Stomach (tissue), 9 donors: ENCODE measurements around the gene LRMDA. TPM values are rescaled to one million over a fixed set of nuclear protein-coding genes. Genes with fewer than 3 reads are reported as not detected.

Experiments
- DNase-seq, 2 donors: peaks; one replicate each; pipeline versions ENCODE4 v3.0.0 to v3.0.0-alpha.2; 2013 to 2019
- H3K27ac ChIP-seq, 5 donors: fragments of 200-600 bp in 4 of 5; sonication (generic) in 4 of 5; one replicate each; pipeline ENCODE4 v1.5.1; 2013 to 2019; ENCODE audit warnings: mild to moderate bottlenecking in 1 of 5, moderate library complexity in 1 of 5
- H3K27me3 ChIP-seq, 3 donors: fragments of 200-600 bp; sonication (generic); one replicate each; pipeline ENCODE4 v1.5.1; 2017 to 2019; ENCODE audit warnings: mixed run types in 1 of 3
- H3K36me3 ChIP-seq, 4 donors: fragments of 200-600 bp; sonication (generic); 1 replicate in 3 of 4; 2 replicates in 1 of 4; pipeline ENCODE4 v1.5.1; 2016 to 2019
- H3K4me1 ChIP-seq, 4 donors: fragments of 200-600 bp; sonication (generic); one replicate each; pipeline ENCODE4 v1.5.1; 2016 to 2019
- H3K4me3 ChIP-seq, 4 donors: fragments of 200-600 bp; sonication (generic) in 3 of 4; one replicate each; pipeline ENCODE4 v1.5.1; 2016 to 2019; ENCODE audit warnings: mild to moderate bottlenecking in 1 of 4
- H3K9me3 ChIP-seq, 4 donors: fragments of 200-600 bp; sonication (generic); one replicate each; pipeline ENCODE4 v1.5.1; 2016 to 2019
- CTCF ChIP-seq, 7 experiments: fragments of 450-650 bp in 4 of 7; fragments of 200-600 bp in 3 of 7; sonication (generic) in 3 of 7; IDR thresholded peaks; one replicate each; pipeline ENCODE4 v1.5.1; 2016 to 2019; ENCODE audit warnings: antibody characterized with exemption in 7 of 7, control low read depth in 2 of 7, mild to moderate bottlenecking in 1 of 7
- EP300 ChIP-seq: sonication (generic); formaldehyde crosslinking; IDR thresholded peaks from one replicate; pipeline ENCODE4 v1.6.1; 2017; ENCODE audit warnings: antibody characterized with exemption
- POLR2A ChIP-seq, 4 donors: fragments of 450-650 bp; IDR thresholded peaks; one replicate each; pipeline ENCODE4 v1.6.1; 2016; ENCODE audit warnings: antibody characterized with exemption in 4 of 4, control low read depth in 2 of 4, mild to moderate bottlenecking in 1 of 4, moderate library complexity in 1 of 4
- POLR2AphosphoS5 ChIP-seq, 3 donors: sonication (generic); formaldehyde crosslinking; IDR thresholded peaks; one replicate each; pipeline ENCODE4 v1.6.1; 2016; ENCODE audit warnings: antibody characterized with exemption in 3 of 3
- WGBS, 5 donors: extraction: QIAGEN DNeasy Blood & Tissue Kit in 3 of 5; methylation state at CpG; one replicate each; pipeline versions ENCODE4 v1.1.5 to v1.1.7; 2013 to 2018; 5-methylcytosine and 5-hydroxymethylcytosine counted together
- intact Hi-C: fragments of 100-400 bp; cut with DNase I; formaldehyde crosslinking; loops from one replicate; pipeline ENCODE4 v1.15.1; 2023; ENCODE audit warnings: low total_unique reads
- polyA plus RNA-seq, 3 donors: library from polyadenylated mRNA; stranded (reverse); fragments of 200-250 nt; gene quantifications; one replicate each; pipeline ENCODE4 v1.2.3, GENCODE V29; 2013
- total RNA-seq, 5 donors: library from RNA; depleted of rRNA; stranded (reverse); fragments of >200 nt; gene quantifications; one replicate each; pipeline versions ENCODE4 v1.1.0 to v1.2.3, GENCODE V29; 2014 to 2016
- donor health status: healthy with polysubstance abuse.
- donor health status: Bipolar disorder and iron deficiency.
- donor health status: healthy.

The LRMDA gene
- total and polyA plus RNA-seq, 8 donors: 1.3 to 30.2 (median 13.6) TPM; not detected in 1

- DNase-seq: no peak
- H3K4me3 ChIP-seq: no peak overlapping the region
- no peaks in the 10 kb centered on the region for H3K27me3 ChIP-seq
- no peak overlapping the region for H3K27ac ChIP-seq
- H3K9me3 ChIP-seq: no peaks in the 10 kb centered on the region
- TF ChIP-seq POLR2AphosphoS5 (IDR thresholded peaks at IDR 0.05): no peak
- no peak for TF ChIP-seq EP300
- no peak for TF ChIP-seq POLR2A (IDR thresholded peaks at IDR 0.05)
- intact Hi-C loops: no loop called here
- H3K36me3 ChIP-seq: no peaks in the 10 kb centered on the region
- peaks cover 0 to 13% (median 11%) of the 10 kb centered on the region in 4 donors for H3K4me1 ChIP-seq
- 91 to 95% (median 94%) methylated on average over 5 of the region's 5 CpGs for WGBS, 5 donors
Measured at GRCh38 chr10:76229341-76229740, 797.9 kb downstream of the LRMDA start.

GRCh38 chr10:76230921-76231285 is 799.5 kb downstream of the LRMDA start:
- no peak for DNase-seq
- H3K4me1 ChIP-seq: peaks cover 0 to 13% (median 11%) of the 10 kb centered on the region in 4 donors
- H3K4me3 ChIP-seq: no peak overlapping the region
- H3K9me3 ChIP-seq: no peaks in the 10 kb centered on the region
- no peak for TF ChIP-seq POLR2AphosphoS5 (IDR thresholded peaks at IDR 0.05)
- no peak for TF ChIP-seq POLR2A (IDR thresholded peaks at IDR 0.05)
- TF ChIP-seq EP300: no peak
- no peak for TF ChIP-seq CTCF (IDR thresholded peaks at IDR 0.05)
- whole genome bisulfite sequencing, 5 donors: 20 to 45% (median 33%) methylated on average over 1 of the region's 1 CpG
- H3K36me3 ChIP-seq: no peaks in the 10 kb centered on the region
- H3K27ac ChIP-seq: no peak overlapping the region
- H3K27me3 ChIP-seq: no peaks in the 10 kb centered on the region
- intact Hi-C loops: no loop called here

GRCh38 chr10:76231286-76231934 is 800.0 kb downstream of the LRMDA start:
- Histone ChIP-seq H3K4me3 (no peak overlapping the region), H3K9me3 (no peaks in the 10 kb centered on the region), H3K36me3 (no peaks in the 10 kb centered on the region), H3K27me3 (no peaks in the 10 kb centered on the region), H3K4me1 (peaks cover 0 to 13% (median 11%) of the 10 kb centered on the region in 4 donors), H3K27ac (no peak overlapping the region)
- TF ChIP-seq POLR2A (IDR thresholded peaks at IDR 0.05): no peak
- TF ChIP-seq EP300: no peak
- no peak for TF ChIP-seq CTCF (IDR thresholded peaks at IDR 0.05)
- no peak for TF ChIP-seq POLR2AphosphoS5 (IDR thresholded peaks at IDR 0.05)
- intact Hi-C loops: no loop called here
- DNase-seq: peak in 1 of 2 donors; percentile 11
- 16 to 40% (median 26%) methylated on average over 2 of the region's 2 CpGs for WGBS, 5 donors

- no peaks in the 10 kb centered on the region for H3K36me3 ChIP-seq
- intact Hi-C loops: no loop called here
- H3K4me3 ChIP-seq: no peak overlapping the region
- peaks cover 0 to 13% (median 11%) of the 10 kb centered on the region in 4 donors for H3K4me1 ChIP-seq
- TF ChIP-seq POLR2AphosphoS5 (IDR thresholded peaks at IDR 0.05) (peak in 1 of 3 donors; percentile 10), CTCF (IDR thresholded peaks at IDR 0.05) (no peak)
- H3K27me3 ChIP-seq: no peaks in the 10 kb centered on the region
- H3K9me3 ChIP-seq: no peaks in the 10 kb centered on the region
- DNase-seq: no peak
- 44 to 70% (median 54%) methylated on average over 4 of the region's 4 CpGs for WGBS, 5 donors
- H3K27ac ChIP-seq: peak overlapping the region in 1 of 5 donors; percentile 24
Measured at GRCh38 chr10:76234499-76235226, 803.2 kb downstream of the LRMDA start.

GRCh38 chr10:76236356-76236755 is 804.9 kb downstream of the LRMDA start:
- Histone ChIP-seq H3K36me3 (no peaks in the 10 kb centered on the region), H3K27ac (no peak overlapping the region), H3K9me3 (no peaks in the 10 kb centered on the region), H3K4me1 (peaks cover 0 to 6% (median 4%) of the 10 kb centered on the region in 4 donors), H3K4me3 (no peak overlapping the region), H3K27me3 (no peaks in the 10 kb centered on the region)
- WGBS, 5 donors: 62 to 76% (median 70%) methylated on average over 2 of the region's 2 CpGs
- intact Hi-C loops: no loop called here
- DNase-seq: no peak
- TF ChIP-seq CTCF (IDR thresholded peaks at IDR 0.05) (no peak), EP300 (no peak), POLR2AphosphoS5 (IDR thresholded peaks at IDR 0.05) (no peak), POLR2A (IDR thresholded peaks at IDR 0.05) (no peak)
